Measurements from ENCODE around the gene MINK1. TPM values are rescaled to one million over a fixed set of nuclear protein-coding genes. Genes with fewer than 3 reads are reported as not detected.

The MINK1 gene
- total RNA-seq, 1 experiment from 2014 or later: 68.8 TPM

- H3K18ac ChIP-seq (ENCODE audit: insufficient read length, low read depth, low read length): no peak overlapping the region
- no peaks in the 10 kb centered on the region for H3K79me2 ChIP-seq (ENCODE audit: insufficient read depth, low read length)
- H3K14ac ChIP-seq (ENCODE audit: insufficient read depth, low read length): no peak overlapping the region
- H2BK15ac ChIP-seq (ENCODE audit: low read depth, low read length): no peak overlapping the region
- Mint-ChIP-seq H3K36me3 (ENCODE audit: insufficient read depth in 1 of 3, low read depth in 3 of 3) (peaks cover 13 to 38% (median 28%) of the 10 kb centered on the region in 3 experiments; a peak in 6 of 7 replicates), H3K4me1 (peaks cover 3 to 13% of the 10 kb centered on the region in 2 experiments), H3K27me3 (ENCODE audit: low read depth) (no peaks in the 10 kb centered on the region), H3K27ac (peak overlapping the region in 2 of 3 experiments; percentile 41 to 79; a peak in 2 of 7 replicates), H3K9me3 (no peaks in the 10 kb centered on the region), H3K4me3 (no peak overlapping the region; a peak in 1 of 5 replicates)
- H2BK12ac ChIP-seq (ENCODE audit: insufficient read length, low read depth, low read length): no peak overlapping the region
- WGBS (ENCODE audit: extremely low coverage, insufficient read length, low lambda C conversion rate): no CpG with 5 or more reads among the region's 15 CpGs
- H3K79me1 ChIP-seq (ENCODE audit: insufficient read depth, low read depth, low read length, poor library complexity, severe bottlenecking): no peaks in the 10 kb centered on the region
- no peak for DNase-seq
- TF ChIP-seq, protein P1, sequence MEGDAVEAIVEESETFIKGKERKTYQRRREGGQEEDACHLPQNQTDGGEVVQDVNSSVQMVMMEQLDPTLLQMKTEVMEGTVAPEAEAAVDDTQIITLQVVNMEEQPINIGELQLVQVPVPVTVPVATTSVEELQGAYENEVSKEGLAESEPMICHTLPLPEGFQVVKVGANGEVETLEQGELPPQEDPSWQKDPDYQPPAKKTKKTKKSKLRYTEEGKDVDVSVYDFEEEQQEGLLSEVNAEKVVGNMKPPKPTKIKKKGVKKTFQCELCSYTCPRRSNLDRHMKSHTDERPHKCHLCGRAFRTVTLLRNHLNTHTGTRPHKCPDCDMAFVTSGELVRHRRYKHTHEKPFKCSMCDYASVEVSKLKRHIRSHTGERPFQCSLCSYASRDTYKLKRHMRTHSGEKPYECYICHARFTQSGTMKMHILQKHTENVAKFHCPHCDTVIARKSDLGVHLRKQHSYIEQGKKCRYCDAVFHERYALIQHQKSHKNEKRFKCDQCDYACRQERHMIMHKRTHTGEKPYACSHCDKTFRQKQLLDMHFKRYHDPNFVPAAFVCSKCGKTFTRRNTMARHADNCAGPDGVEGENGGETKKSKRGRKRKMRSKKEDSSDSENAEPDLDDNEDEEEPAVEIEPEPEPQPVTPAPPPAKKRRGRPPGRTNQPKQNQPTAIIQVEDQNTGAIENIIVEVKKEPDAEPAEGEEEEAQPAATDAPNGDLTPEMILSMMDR (conservative IDR thresholded peaks at IDR 0.05): no peak
- H3K27me3 ChIP-seq (ENCODE audit: insufficient read depth, low read length): no peaks in the 10 kb centered on the region
- no peak overlapping the region for H4K5ac ChIP-seq (ENCODE audit: insufficient read length, low read depth, low read length)
- no peak overlapping the region for H3K27ac ChIP-seq (ENCODE audit: insufficient read length, low read depth, low read length)
- H2BK20ac ChIP-seq (ENCODE audit: low read depth, low read length, poor library complexity, severe bottlenecking): no peak overlapping the region
- H3K9ac ChIP-seq (ENCODE audit: extremely low read depth, insufficient read length, low read length): no peak overlapping the region
- H4K91ac ChIP-seq (ENCODE audit: insufficient read length, low read depth, low read length): no peak overlapping the region
- H3K23ac ChIP-seq (ENCODE audit: insufficient read length, low read depth, low read length): no peak overlapping the region
- H3K9me3 ChIP-seq (ENCODE audit: control insufficient read depth, low read depth, low read length): no peaks in the 10 kb centered on the region
- H3K4me1 ChIP-seq (ENCODE audit: insufficient read depth, low read length): no peaks in the 10 kb centered on the region
- no peak overlapping the region for H3K4me2 ChIP-seq (ENCODE audit: insufficient read depth, insufficient read length, low read length)
- H4K20me1 ChIP-seq (ENCODE audit: control insufficient read depth, insufficient read depth, insufficient read length): no peaks in the 10 kb centered on the region
- no peak overlapping the region for H2BK120ac ChIP-seq (ENCODE audit: low read depth, low read length, poor library complexity, severe bottlenecking)
- no peak overlapping the region for H2BK5ac ChIP-seq (ENCODE audit: insufficient read length, low read length)
- H3T11ph ChIP-seq (ENCODE audit: low read length): no peak overlapping the region
- H2AK5ac ChIP-seq (ENCODE audit: insufficient read length, low read length): no peak overlapping the region
- H3K4ac ChIP-seq (ENCODE audit: low read depth, low read length): no peak overlapping the region
- no peak overlapping the region for H2AFZ ChIP-seq (ENCODE audit: low read length)
- H3K56ac ChIP-seq (ENCODE audit: insufficient read length, low read depth, low read length): no peak overlapping the region
- no peaks in the 10 kb centered on the region for H3K23me2 ChIP-seq (ENCODE audit: insufficient read length, low read depth, low read length, poor library complexity, severe bottlenecking)
- H4K8ac ChIP-seq (replicated peaks; ENCODE audit: insufficient read length, low read depth, low read length): no peak overlapping the region
Observed at GRCh38 chr17:4880857-4881256, 47.7 kb downstream of the MINK1 start.
